Mammary epithelial cell (primary cell): ENCODE measurements around the gene PROX2.

Source experiments
- EZH2 ChIP-seq: IDR thresholded peaks from 2 replicates; pipeline ENCODE4 v1.6.1; 2012; ENCODE audit warnings: low read length, inconsistent platforms, borderline replicate concordance
- TF ChIP-seq, protein P1 (sequence below), 2 donors: IDR thresholded peaks in 1 of 2; conservative IDR thresholded peaks in 1 of 2; 2 replicates each; pipeline ENCODE4 v1.5.1; 2011 to 2012; ENCODE audit warnings: inconsistent platforms in 2 of 2, low read length in 2 of 2, mild to moderate bottlenecking in 2 of 2, control low read depth in 1 of 2, low read depth in 1 of 2; ENCODE audit not compliant: insufficient read depth in 1 of 2; ENCODE audit errors: extremely low read depth in 1 of 2

DNA sequence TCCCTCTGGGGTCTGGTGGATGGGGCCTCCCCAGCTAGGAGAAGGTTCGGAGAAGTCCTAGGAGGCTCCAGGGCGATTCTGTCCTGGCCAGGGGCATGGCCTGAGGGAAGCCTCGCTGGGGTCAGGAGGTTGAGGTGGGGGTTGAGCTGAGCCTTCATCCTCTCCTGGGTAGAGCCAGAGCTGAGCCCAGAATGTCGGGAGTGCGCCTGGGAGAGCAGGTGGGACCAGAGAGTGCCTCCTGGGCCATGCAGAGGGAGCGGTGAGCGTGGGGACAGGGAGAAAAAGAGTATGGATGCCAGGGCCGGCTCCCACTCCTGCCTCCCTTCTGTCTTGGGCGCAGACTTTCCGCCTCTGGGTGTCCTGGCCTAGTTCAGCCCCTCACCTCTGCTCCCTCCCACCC, 34.0 kb upstream of the PROX2 start:
- TF ChIP-seq, protein P1, sequence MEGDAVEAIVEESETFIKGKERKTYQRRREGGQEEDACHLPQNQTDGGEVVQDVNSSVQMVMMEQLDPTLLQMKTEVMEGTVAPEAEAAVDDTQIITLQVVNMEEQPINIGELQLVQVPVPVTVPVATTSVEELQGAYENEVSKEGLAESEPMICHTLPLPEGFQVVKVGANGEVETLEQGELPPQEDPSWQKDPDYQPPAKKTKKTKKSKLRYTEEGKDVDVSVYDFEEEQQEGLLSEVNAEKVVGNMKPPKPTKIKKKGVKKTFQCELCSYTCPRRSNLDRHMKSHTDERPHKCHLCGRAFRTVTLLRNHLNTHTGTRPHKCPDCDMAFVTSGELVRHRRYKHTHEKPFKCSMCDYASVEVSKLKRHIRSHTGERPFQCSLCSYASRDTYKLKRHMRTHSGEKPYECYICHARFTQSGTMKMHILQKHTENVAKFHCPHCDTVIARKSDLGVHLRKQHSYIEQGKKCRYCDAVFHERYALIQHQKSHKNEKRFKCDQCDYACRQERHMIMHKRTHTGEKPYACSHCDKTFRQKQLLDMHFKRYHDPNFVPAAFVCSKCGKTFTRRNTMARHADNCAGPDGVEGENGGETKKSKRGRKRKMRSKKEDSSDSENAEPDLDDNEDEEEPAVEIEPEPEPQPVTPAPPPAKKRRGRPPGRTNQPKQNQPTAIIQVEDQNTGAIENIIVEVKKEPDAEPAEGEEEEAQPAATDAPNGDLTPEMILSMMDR (conservative IDR thresholded peaks at IDR 0.05 in 1 of 2, IDR thresholded peaks at IDR 0.05 in 1 of 2; ENCODE audit: extremely low read depth in 1 of 2, insufficient read depth in 1 of 2, low read depth in 1 of 2, low read length in 2 of 2): no peak
- no peak for TF ChIP-seq EZH2
